HG03558 (cell line): Measurements from ENCODE around the gene CEP78.
"Not testable (repeated sequence)": the region's sequence is repeated elsewhere in the genome, so short reads cannot be mapped to it uniquely, and the experiment has no call there.

Experiments
- ATAC-seq: cut with Tn5 transposase; IDR thresholded peaks from one replicate; pipeline ENCODE4 v1.9.1; 2021; ENCODE audit warnings: moderate number of reproducible peaks; ENCODE audit not compliant: unreplicated experiment; ENCODE audit errors: extremely low read depth

Gene CEP78, protein sequence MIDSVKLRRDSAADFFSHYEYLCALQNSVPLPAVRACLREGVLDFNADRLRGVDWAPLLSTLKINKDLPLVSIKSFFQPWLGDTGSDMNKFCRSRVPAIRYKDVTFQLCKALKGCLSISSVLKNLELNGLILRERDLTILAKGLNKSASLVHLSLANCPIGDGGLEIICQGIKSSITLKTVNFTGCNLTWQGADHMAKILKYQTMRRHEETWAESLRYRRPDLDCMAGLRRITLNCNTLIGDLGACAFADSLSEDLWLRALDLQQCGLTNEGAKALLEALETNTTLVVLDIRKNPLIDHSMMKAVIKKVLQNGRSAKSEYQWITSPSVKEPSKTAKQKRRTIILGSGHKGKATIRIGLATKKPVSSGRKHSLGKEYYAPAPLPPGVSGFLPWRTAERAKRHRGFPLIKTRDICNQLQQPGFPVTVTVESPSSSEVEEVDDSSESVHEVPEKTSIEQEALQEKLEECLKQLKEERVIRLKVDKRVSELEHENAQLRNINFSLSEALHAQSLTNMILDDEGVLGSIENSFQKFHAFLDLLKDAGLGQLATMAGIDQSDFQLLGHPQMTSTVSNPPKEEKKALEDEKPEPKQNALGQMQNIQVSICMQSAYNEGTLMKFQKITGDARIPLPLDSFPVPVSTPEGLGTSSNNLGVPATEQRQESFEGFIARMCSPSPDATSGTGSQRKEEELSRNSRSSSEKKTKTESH

DNA sequence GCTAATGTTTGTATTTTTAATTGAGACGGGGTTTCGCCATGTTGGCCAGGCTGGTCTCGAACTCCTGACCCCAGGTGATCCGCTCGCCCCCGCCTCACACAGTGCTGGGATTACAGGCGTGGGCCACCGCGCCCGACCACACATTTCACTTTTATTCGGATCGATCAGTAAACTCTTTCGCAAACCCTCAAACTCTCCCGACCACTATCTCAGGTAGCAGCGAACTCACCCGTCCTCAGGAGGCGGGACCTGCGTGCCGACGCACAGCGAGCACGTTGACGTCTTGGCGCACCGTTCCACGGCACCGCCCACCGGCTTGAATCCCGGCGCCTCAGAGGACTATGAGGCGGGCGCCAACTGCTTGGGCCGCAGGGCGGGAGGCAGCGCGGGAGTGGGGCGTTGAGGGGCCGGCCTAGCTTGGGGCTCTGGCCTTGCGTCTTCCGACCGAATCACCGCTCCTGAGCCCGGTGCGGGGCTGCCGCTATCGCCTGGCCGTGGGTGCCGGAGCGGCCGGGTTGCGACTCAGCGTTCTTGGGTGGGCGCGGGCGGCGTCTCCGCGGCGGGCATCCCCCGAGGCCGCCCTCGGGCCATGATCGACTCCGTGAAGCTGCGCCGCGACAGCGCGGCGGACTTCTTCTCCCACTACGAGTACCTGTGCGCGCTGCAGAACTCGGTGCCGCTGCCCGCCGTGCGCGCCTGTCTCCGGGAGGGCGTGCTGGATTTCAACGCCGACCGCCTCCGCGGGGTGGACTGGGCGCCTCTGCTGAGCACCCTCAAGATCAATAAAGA lies at the start of gene CEP78:
Gene CEP78, plus strand, starts transcription at position 314 of the 789 bp plus-strand sequence. Its CDS starts 276 bp downstream, at position 590.
- peak; percentile 98 for ATAC-seq

DNA sequence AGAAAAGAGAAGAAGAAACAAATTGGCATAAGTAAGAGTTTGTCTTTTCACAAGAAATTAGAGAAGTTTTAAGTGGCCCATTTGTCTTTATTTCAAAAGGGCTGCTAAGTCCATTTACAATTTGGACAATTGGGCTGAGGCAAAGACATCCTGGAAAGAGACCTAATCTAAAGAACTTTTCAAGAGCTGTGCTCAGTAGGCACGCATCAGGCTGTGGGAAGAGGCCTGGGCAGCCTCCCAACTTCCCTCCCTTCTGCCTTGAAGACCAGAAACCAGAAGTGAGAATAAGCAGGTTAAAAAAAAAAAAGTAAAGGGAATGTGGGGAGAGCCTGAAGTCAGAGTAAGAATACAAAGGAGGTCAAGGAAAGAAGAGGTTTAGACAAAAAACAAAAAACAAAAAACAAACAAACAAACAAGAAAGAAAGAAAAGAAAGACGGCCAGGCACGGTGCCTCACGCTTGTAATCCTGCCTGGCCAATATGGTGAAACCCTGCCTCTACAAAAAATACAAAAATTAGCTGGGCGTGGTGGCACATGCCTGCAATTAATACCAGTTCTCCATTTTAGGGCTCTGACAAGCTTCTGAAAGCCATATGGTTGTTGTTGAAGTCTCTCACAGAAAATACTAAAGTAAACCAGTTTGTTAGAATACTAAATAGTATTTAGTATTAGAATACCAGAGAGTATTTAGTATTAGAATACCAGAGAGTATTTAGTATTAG lies 48.0 kb upstream of the CEP78 start:
- ATAC-seq = no peak

DNA sequence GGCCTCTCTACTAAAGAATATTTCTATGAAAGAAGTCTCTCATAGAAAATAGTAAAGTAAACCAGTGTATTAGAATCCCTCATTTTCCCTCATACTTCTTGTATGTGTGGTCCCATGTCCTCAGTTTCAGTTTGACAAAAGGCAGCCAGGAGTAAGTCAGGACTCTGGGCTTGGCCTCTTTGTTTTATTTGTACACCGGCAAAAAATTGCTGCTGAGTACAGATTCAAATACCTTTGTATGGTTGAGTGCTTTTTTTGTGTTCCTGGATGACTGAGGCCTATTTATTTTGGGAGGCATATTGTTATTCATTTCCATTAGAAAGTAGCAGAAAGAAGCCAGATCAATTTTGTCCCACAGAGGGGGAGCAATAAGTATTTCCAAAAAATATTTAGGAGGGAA lies 47.3 kb upstream of the CEP78 start:
- ATAC-seq = no peak

GRCh38 chr9:78189001-78189400 lies 46.9 kb upstream of the CEP78 start:
- ATAC-seq = no peak

- ATAC-seq = no peak
Measured at GRCh38 chr9:78189461-78189860, 46.4 kb upstream of the CEP78 start.

DNA sequence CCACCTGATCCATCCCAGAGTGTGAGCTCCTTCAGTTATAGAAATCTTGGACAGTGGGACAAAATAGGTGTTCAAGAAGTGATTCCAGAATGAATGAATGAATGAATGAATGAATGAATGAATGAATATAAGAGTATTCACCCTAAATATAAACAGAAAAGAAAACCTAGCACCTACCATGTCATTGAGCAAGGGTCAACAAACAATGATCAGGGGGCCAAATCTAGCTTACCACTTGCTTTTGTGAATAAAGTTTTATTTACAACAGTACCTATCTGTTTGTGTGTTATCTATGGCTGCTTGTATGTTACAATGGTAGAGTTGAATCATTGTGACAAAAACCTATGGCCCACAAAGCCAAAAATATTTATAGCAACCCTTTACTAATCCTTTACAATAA lies 43.9 kb upstream of the CEP78 start:
- ATAC-seq = no peak

DNA sequence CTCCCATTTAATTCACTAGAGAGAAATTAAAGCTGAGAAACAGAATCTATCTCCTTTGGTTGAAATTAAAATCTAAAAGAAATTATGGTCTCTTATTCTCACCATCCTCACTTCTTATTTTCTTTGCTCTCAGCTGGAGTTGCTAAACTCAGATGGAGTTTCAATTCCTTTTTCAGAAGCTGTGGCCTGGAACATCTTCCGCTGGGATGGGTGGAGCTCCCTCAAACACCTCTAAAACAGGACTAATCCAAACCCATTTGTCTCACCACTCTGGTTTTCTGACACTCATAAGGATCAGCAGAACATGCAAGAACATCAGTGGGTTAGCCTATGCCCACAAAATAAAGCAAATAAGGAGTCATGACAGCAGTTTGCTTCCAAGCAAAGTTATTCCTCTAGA lies 39.6 kb upstream of the CEP78 start:
- no peak for ATAC-seq

- ATAC-seq = peak; percentile 67
Measured at GRCh38 chr9:78201158-78201777, 34.6 kb upstream of the CEP78 start.

DNA sequence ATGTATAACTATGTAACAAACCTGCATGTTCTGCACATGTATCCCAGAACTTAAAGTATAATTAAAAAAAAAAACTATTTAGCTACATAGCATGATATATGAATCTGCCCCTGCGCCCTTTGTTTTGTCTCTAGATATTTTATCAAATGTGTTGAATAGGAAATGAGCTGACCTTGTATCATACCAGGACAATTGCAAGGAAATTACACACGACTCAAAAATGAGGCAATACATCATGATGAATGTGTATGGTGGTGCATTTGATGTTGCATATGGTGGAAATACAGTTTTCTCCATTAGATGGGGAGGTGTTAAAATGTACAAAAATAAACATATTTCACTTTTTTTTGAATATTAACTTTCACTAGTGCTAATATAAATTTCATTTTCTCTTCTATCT lies 28.6 kb upstream of the CEP78 start:
- no peak for ATAC-seq

DNA sequence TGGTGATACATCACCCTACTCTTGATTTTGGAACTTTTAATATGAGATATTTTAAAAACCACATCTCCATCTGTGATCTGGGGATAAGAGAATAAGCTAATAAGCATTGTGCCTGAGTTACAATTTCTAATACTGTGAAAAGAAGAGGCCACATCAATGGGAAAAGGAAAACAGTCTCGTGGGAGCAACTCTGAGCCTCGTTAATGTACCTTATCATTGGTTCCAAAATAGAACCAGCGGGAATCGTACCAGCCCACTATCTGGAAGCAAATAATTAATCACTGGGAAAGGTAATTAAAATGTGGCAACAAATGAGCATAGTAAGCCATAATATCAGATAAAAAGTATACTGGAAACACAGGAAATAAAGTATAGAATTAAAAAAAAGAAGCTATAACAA lies 28.0 kb upstream of the CEP78 start:
- ATAC-seq = no peak

- ATAC-seq = no peak
Measured at GRCh38 chr9:78209127-78209526, 26.7 kb upstream of the CEP78 start.

DNA sequence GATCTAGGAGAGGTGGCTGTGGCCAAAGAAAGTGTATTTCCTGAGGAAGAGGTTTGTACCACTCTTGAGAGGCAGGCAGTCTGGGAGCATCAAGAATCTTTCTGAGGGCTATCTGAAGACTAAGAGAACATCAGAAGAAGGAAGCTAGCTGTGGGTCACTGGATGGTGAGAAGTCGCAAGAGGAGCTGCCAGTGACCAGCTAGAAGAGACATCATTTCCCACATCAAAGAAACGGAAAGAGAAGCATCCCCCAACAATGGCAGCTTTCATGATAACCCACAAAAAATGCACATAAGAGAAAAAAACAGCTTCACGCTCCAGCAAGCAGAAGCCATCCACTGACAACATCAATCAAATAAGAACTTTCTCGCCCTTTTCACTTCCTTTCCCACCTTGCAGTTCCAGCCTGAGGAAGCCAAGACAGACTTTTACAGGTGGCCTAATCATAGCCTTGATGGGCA lies 25.0 kb upstream of the CEP78 start:
- ATAC-seq = peak; percentile 60

DNA sequence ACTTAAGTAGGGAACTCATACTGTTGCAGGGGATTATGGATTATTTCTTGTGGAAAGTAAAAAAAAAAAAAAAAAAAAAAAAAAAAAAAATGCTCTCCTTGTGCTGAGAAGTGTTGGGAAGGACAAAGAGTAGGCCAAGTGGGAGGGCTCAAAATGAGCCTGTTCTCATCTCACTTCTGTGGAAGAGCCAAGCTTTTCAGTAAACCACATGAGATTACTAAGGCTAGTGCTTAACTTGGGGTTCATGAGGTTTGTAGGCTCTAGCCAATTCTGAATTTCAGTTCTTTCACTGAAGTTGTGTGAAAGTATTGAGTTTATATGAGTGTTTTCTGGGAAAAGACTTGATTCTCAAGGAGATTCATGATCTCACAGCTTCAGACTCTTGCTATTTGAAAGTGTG lies 23.0 kb upstream of the CEP78 start:
- ATAC-seq = no peak

GRCh38 chr9:78213712-78214111 lies 22.2 kb upstream of the CEP78 start:
- no peak for ATAC-seq

DNA sequence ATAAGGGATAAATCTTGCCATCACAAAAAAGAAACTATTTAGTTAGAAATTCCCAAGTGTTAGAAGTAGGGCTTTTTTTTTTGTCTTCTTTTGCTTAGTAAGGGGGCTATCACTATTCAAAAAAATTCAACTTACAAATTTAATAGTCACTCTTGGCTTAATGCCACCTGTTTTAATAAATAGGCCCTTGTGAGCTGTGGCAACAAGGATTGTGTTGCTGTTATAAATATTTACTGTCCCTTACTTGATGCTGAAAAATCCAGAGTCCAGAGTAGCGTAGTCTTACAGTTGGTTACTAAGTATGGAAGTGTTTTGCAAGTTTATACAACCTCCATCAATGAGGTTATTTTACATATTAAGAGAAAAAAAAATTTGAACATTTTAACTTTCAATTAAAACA lies 21.4 kb upstream of the CEP78 start:
- ATAC-seq = no peak

GRCh38 chr9:78215706-78216105 lies 20.2 kb upstream of the CEP78 start:
- ATAC-seq = no peak

- no peak for ATAC-seq
Measured at GRCh38 chr9:78218890-78219289, 17.0 kb upstream of the CEP78 start.

DNA sequence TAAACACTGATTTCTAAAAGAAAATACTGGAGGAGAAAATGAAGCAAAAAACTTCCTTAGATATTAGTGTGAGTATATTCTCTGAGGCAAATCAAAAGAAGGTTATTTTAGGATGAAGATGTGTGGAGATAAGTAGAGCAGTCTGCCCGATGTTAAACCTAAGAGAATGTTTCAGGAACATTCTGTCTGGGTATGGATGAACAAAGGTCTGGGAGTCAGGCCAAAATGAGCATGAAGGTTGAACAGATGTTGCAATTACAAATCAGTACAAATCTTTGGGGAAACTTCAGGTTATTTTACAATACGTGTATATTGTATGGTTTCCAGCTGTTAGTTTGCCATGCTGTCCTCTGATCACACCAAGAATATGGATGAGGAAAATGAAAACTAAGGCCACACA lies 14.4 kb upstream of the CEP78 start:
- no peak for ATAC-seq

DNA sequence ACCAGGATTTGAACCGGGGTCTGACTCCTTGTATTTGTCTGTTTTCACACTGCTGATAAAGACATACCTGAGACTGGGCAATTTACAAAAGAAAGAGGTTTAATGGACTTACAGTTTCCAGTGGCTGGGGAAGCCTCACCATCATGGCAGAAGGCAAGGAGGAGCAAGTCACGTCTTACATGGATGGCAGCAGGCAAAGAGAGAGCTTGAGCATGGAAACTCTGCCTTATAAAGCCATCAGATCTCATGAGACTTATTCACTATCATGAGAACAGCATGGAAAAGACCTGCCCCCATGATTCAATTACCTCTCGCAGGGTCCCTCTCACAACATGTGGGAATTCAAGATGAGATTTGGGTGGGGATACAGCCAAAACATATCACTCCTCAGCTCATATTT lies 14.0 kb upstream of the CEP78 start:
- ATAC-seq = not testable (repeated sequence)

DNA sequence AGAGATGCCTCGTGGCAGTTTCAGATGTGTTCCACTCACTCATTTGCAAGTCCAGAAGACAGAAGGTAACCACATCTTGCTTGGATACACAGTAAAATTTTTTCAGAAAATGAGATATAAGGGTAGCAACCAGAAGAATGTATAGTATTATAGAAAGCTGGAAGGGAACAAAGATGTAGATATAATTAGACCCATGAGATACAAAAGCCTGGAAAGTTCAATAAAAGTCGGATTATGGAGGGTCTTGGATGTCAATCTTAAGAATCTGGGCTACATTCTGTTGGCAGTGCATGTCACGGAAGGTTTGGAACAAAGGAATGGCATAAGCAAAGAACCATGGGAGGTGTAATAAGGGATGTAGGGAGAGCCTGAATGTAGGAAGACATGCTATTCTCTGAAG lies 5.1 kb upstream of the CEP78 start:
- ATAC-seq = no peak
